ENCODE data around the gene PDE9A. TPM values are rescaled to one million over a fixed set of nuclear protein-coding genes. Genes with fewer than 3 reads are reported as not detected.

PDE9A gene
- total RNA-seq, 1 experiment from 2014 or later, result 31.9 TPM

- Histone ChIP-seq H4K5ac (ENCODE audit: insufficient read length, low read depth, low read length) (no peak overlapping the region), H4K91ac (ENCODE audit: insufficient read length, low read depth, low read length) (no peak overlapping the region), H2BK15ac (ENCODE audit: low read depth, low read length) (no peak overlapping the region), H3K9me3 (ENCODE audit: control insufficient read depth, low read depth, low read length) (no peaks in the 10 kb centered on the region), H2BK20ac (ENCODE audit: low read depth, low read length, poor library complexity, severe bottlenecking) (no peak overlapping the region), H2AK5ac (ENCODE audit: insufficient read length, low read length) (no peak overlapping the region), H2BK120ac (ENCODE audit: low read depth, low read length, poor library complexity, severe bottlenecking) (no peak overlapping the region), H4K8ac (replicated peaks; ENCODE audit: insufficient read length, low read depth, low read length) (no peak overlapping the region), H3K4me1 (ENCODE audit: insufficient read depth, low read length) (peaks cover 11% of the 10 kb centered on the region; the same call in 1 of the 2 replicates), H3K14ac (ENCODE audit: insufficient read depth, low read length) (no peak overlapping the region), H3K18ac (ENCODE audit: insufficient read length, low read depth, low read length) (no peak overlapping the region), H4K20me1 (ENCODE audit: control insufficient read depth, insufficient read depth, insufficient read length) (no peaks in the 10 kb centered on the region), H3K27me3 (ENCODE audit: insufficient read depth, low read length) (peaks cover 3% of the 10 kb centered on the region; the same call in 1 of the 2 replicates), H3K79me1 (ENCODE audit: insufficient read depth, low read depth, low read length, poor library complexity, severe bottlenecking) (no peaks in the 10 kb centered on the region), H3K56ac (ENCODE audit: insufficient read length, low read depth, low read length) (no peak overlapping the region), H3K79me2 (ENCODE audit: insufficient read depth, low read length) (no peaks in the 10 kb centered on the region), H3K9ac (ENCODE audit: extremely low read depth, insufficient read length, low read length) (no peak overlapping the region), H2AFZ (ENCODE audit: low read length) (no peak overlapping the region), H3K4ac (ENCODE audit: low read depth, low read length) (no peak overlapping the region), H3K4me2 (ENCODE audit: insufficient read depth, insufficient read length, low read length) (peak overlapping the region; percentile 48), H3T11ph (ENCODE audit: low read length) (no peak overlapping the region), H2BK12ac (ENCODE audit: insufficient read length, low read depth, low read length) (no peak overlapping the region), H3K23me2 (ENCODE audit: insufficient read length, low read depth, low read length, poor library complexity, severe bottlenecking) (peaks cover 7% of the 10 kb centered on the region), H3K27ac (ENCODE audit: insufficient read length, low read depth, low read length) (no peak overlapping the region), H3K23ac (ENCODE audit: insufficient read length, low read depth, low read length) (no peak overlapping the region), H2BK5ac (ENCODE audit: insufficient read length, low read length) (no peak overlapping the region)
- Mint-ChIP-seq H3K27me3 (ENCODE audit: low read depth) (peaks cover 52% of the 10 kb centered on the region), H3K9me3 (peaks cover 6 to 8% of the 10 kb centered on the region in 2 experiments), H3K27ac (peak overlapping the region in 2 of 3 experiments; percentile 44 to 72; a peak in 1 of 7 replicates), H3K36me3 (ENCODE audit: insufficient read depth in 1 of 3, low read depth in 3 of 3) (peaks cover 2 to 6% (median 6%) of the 10 kb centered on the region in 3 experiments; a peak in 5 of 7 replicates), H3K4me1 (peaks cover 50 to 56% of the 10 kb centered on the region in 2 experiments), H3K4me3 (peak overlapping the region in 1 of 2 experiments; percentile 66; a peak in 3 of 5 replicates)
- no CpG with 5 or more reads among the region's 14 CpGs for WGBS (ENCODE audit: extremely low coverage, insufficient read length, low lambda C conversion rate)
- TF ChIP-seq CTCF (conservative IDR thresholded peaks at IDR 0.05), result no peak
- no peak for DNase-seq
These were observed 128.7 kb downstream of the PDE9A start for GRCh38 chr21:42781971-42782722.
